ENCODE data around the gene ZFAND2B.

The ZFAND2B gene

DNA sequence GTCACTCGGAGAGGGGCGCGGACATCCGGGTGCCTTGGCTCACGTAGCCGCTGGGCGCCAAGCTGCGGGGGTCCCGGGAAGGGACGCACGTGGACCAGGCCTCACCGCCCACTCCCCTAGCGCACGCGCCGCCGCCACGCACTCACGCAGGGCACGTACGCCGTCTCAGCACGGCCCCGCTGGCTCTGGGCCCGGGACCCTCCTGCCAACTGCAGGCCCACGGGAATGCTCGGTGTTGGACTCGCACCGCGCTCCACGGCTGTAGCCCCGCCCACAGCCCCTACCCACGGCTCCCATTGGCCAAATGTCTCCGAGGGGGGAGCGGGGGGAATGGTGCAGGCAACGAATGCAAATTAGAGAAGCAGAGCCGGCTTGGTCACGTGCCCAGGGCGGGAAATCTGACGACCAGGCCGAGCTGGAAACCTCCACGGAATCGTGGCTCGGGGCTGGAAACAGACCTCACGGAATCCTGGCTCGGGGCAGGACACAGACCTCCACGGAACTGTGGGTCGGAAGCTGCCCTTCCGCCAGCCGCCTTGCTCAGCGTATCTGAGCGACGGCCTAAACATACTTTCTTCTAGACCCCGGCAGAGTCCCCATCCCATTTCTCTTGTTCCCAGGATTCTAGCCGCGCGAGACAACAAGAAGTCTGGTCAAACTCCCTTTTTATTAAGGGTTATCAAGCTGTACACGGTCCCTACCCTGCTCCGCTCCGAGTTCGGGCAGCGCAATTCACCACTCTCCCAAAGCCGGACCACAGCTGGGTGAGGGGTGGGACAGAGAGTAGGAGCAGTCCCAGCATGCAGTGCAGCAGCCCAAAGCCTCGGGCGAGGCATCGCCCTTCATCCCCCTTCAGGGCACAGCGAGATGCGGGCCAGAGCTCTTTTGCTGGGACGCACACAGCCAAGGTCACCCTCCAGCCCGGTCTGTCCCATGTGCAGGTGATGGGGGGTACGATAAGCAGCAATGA is 12.4 kb downstream of the ZFAND2B start, which contains the start of gene ABCB6:
Gene ABCB6 (minus strand): TSS at position 227 of the 970 bp plus-strand sequence. CDS start 285 bp downstream, outside the sequence.
- H3K79me2 ChIP-seq (ENCODE audit: low read length), result no peaks in the 10 kb centered on the region
- TF ChIP-seq, protein P1, sequence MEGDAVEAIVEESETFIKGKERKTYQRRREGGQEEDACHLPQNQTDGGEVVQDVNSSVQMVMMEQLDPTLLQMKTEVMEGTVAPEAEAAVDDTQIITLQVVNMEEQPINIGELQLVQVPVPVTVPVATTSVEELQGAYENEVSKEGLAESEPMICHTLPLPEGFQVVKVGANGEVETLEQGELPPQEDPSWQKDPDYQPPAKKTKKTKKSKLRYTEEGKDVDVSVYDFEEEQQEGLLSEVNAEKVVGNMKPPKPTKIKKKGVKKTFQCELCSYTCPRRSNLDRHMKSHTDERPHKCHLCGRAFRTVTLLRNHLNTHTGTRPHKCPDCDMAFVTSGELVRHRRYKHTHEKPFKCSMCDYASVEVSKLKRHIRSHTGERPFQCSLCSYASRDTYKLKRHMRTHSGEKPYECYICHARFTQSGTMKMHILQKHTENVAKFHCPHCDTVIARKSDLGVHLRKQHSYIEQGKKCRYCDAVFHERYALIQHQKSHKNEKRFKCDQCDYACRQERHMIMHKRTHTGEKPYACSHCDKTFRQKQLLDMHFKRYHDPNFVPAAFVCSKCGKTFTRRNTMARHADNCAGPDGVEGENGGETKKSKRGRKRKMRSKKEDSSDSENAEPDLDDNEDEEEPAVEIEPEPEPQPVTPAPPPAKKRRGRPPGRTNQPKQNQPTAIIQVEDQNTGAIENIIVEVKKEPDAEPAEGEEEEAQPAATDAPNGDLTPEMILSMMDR (IDR thresholded peaks at IDR 0.05; ENCODE audit: low read depth, low read length), result no peak
- TF ChIP-seq EZH2phosphoT487 (IDR thresholded peaks at IDR 0.05; ENCODE audit: low read depth), result no peak
- H3K27me3 ChIP-seq (ENCODE audit: low read depth, low read length), result no peaks in the 10 kb centered on the region
- no peaks in the 10 kb centered on the region for H3K9me3 ChIP-seq (ENCODE audit: insufficient read depth, low read length)
- no peak within 1 kb of the TSS for H3K4me2 ChIP-seq (ENCODE audit: low read length)
- no peak within 1 kb of the TSS for H3K4me3 ChIP-seq (ENCODE audit: low read length)
- peaks cover 1% of the 10 kb centered on the region for H3K36me3 ChIP-seq (replicated peaks; ENCODE audit: low read depth, low read length)
- H2AFZ ChIP-seq (ENCODE audit: low read depth, low read length), result no peak within 1 kb of the TSS
- no peak within 1 kb of the TSS for H3K27ac ChIP-seq (ENCODE audit: low read length)
- H3K4me1 ChIP-seq (ENCODE audit: low read length), result no peaks in the 10 kb centered on the region
- H4K20me1 ChIP-seq (ENCODE audit: insufficient read depth, low read length), result no peaks in the 10 kb centered on the region
- H3K9ac ChIP-seq (ENCODE audit: low read length), result no peak within 1 kb of the TSS

DNA sequence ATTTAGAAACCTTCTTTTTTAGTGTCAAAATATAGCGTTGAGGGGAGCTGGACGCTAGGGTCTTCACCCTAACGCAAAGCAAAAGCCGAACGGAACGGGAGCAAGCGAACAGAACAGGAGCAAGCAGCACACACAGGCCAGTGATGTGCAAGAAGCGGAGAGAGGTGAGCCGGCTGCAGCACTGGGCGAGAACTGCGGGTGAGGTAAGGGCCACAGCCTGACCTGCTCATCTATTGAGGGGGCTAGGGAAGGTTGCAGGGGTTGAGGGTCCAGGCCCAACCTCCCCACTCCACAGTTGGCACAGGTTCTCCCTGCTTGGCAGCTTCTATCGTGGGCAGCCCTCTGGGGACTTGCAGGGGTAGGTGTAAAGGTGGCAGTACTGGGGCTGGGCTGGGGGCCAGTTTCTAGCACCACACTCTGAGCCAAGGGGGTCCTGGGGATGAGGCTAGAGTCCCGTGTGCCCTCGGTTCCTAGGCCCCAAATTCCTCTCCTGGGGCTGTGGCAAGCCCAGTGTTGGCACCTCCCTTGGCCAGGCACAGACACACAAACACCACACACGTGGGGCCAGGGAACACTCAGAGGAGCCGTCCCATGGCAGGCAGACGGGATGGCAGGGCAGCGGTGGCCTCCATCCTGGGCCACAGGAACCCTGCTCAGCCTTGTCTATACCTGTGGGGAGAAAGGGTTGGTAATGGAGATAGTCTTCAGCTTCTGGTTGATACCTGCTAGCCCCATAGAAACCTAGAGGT is 13.4 kb downstream of the ZFAND2B start:
- H3K4me3 ChIP-seq (ENCODE audit: low read length), result no peak overlapping the region
- H3K4me1 ChIP-seq (ENCODE audit: low read length), result no peaks in the 10 kb centered on the region
- no peak overlapping the region for H2AFZ ChIP-seq (ENCODE audit: low read depth, low read length)
- H3K27ac ChIP-seq (ENCODE audit: low read length), result no peak overlapping the region
- H3K9me3 ChIP-seq (ENCODE audit: insufficient read depth, low read length), result no peaks in the 10 kb centered on the region
- peaks cover 3% of the 10 kb centered on the region for H3K36me3 ChIP-seq (replicated peaks; ENCODE audit: low read depth, low read length)
- TF ChIP-seq EZH2phosphoT487 (IDR thresholded peaks at IDR 0.05; ENCODE audit: low read depth), result no peak
- TF ChIP-seq, protein P1 (IDR thresholded peaks at IDR 0.05; ENCODE audit: low read depth, low read length), result no peak
- no peak overlapping the region for H3K4me2 ChIP-seq (ENCODE audit: low read length)
- H3K9ac ChIP-seq (ENCODE audit: low read length), result no peak overlapping the region
- H3K27me3 ChIP-seq (ENCODE audit: low read depth, low read length), result no peaks in the 10 kb centered on the region
- no peaks in the 10 kb centered on the region for H3K79me2 ChIP-seq (ENCODE audit: low read length)
- no peaks in the 10 kb centered on the region for H4K20me1 ChIP-seq (ENCODE audit: insufficient read depth, low read length)

DNA sequence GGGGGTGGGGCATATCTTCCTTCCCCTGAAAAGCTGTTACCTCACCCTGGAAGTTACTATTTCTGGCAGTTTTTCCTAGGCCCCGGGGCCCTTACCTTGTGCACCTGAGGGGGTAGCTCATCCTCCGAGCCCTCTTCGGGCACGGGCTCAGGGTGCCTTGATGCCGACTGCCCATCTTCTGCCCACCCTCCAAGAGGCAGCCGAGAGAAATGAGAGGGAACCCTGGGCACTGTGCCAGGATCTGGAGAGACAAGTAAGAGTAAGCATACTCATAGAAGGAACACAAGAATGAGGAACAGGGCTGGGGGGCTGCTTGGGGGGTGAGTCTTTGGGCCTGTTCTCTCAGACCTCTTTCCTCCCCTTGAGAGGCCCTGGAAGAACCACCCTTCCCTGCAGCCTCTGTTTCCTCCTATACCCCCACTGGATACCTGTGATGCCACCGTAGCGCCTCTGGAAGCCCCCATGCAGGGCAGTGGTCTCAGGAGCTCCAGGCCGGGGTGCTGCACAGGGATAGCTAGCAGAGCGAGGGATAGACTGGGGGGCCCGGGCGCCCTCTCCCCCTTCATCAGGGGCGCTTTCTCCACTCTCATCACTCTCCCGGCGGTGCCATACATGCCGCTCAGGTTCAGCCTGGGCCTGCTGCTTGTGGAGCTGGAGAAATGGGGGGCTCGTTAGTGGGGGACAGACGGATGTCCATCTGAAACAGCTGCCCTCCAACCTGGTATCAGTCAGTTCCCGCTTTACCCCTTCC is 14.2 kb downstream of the ZFAND2B start:
- Histone ChIP-seq H3K4me1 (ENCODE audit: low read length) (no peaks in the 10 kb centered on the region), H3K27me3 (ENCODE audit: low read depth, low read length) (no peaks in the 10 kb centered on the region), H3K9ac (ENCODE audit: low read length) (no peak overlapping the region), H3K36me3 (replicated peaks; ENCODE audit: low read depth, low read length) (peaks cover 3% of the 10 kb centered on the region), H3K4me2 (ENCODE audit: low read length) (no peak overlapping the region), H3K4me3 (ENCODE audit: low read length) (no peak overlapping the region), H3K27ac (ENCODE audit: low read length) (no peak overlapping the region), H3K79me2 (ENCODE audit: low read length) (no peaks in the 10 kb centered on the region), H3K9me3 (ENCODE audit: insufficient read depth, low read length) (no peaks in the 10 kb centered on the region), H4K20me1 (ENCODE audit: insufficient read depth, low read length) (no peaks in the 10 kb centered on the region), H2AFZ (ENCODE audit: low read depth, low read length) (no peak overlapping the region)
- no peak for TF ChIP-seq EZH2phosphoT487 (IDR thresholded peaks at IDR 0.05; ENCODE audit: low read depth)
- TF ChIP-seq, protein P1 (IDR thresholded peaks at IDR 0.05; ENCODE audit: low read depth, low read length), result no peak

Data from OCI-LY3 (cell line).